GM21576 (cell line): Measurements from ENCODE around the gene UTP20.

Source experiments
- ATAC-seq: cut with Tn5 transposase; IDR thresholded peaks from one replicate; pipeline ENCODE4 v1.9.1; 2021; ENCODE audit warnings: mild to moderate bottlenecking, moderate library complexity; ENCODE audit not compliant: unreplicated experiment

Gene UTP20

DNA sequence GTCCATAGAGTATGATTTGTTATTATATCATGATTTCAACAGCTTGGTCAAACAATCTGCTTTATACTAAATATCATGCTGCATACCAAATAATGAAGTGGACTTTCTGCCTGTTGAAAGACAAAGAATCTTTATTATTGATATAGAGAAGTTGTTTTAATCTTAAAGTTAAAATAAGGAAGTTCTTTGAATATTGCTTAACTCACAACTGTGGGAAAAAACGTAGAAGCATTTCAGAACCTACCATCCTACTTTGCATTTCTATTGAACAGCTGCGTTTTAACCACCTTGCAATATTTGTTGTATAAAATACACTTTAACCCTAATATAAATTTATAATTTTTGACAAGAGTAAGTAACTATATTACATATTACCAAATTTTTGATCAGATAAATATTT lies 150.6 kb downstream of the UTP20 start:
- ATAC-seq = no peak

DNA sequence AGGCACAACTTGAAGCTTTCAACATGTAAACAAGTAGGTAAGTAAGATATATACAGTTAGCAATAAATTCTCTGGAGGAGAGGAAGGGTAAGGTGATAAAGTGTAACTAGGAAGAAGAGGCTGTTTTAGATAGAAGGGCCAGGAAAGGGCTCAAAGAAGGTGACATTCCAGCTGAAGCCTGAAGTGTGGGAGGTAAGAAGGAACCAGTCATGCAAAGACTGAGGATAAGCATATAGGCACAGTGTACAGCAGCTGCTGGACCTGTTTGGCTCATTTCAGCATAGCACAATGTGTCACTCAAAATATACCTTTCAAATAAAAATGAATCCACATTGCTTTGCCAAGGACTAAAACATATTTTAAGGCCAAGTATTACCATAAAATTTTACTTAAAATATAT lies 156.2 kb downstream of the UTP20 start:
- no peak for ATAC-seq
